Choroid plexus epithelial cell (primary cell): ENCODE results near the gene ANO4.

Experiments used
- DNase-seq: peaks from one replicate; pipeline ENCODE4 v3.0.0-alpha.2; 2010; ENCODE audit warnings: low read depth
- H3K4me3 ChIP-seq: 2 replicates; pipeline ENCODE4 v1.5.1; 2011; ENCODE audit warnings: low read depth, mild to moderate bottlenecking, control low read depth, low read length, moderate library complexity
- TF ChIP-seq, protein P1 (sequence below): conservative IDR thresholded peaks from 2 replicates; pipeline ENCODE4 v1.5.1; 2011; ENCODE audit warnings: low read depth, mild to moderate bottlenecking, control low read depth, inconsistent platforms, low read length, moderate library complexity

The ANO4 gene

DNA sequence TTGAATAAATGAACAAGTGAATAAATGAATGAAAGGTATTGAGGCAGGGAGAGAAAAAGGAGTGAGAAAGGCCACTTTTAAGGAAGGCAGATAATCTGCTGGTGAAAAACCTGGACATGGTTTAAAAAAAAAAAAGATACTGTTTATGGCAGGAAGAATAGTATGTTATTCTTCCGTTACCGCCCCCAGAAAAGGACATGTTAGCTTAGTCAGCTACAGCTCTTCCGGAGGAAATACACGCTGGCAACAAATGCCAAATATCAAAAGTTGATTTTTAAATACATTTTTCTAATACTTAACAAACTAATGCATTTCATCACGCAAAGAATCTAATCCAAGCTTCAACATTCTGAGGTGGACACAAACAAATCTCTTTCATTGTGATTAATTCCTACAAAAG, 372.3 kb downstream of the ANO4 start:
- TF ChIP-seq, protein P1, sequence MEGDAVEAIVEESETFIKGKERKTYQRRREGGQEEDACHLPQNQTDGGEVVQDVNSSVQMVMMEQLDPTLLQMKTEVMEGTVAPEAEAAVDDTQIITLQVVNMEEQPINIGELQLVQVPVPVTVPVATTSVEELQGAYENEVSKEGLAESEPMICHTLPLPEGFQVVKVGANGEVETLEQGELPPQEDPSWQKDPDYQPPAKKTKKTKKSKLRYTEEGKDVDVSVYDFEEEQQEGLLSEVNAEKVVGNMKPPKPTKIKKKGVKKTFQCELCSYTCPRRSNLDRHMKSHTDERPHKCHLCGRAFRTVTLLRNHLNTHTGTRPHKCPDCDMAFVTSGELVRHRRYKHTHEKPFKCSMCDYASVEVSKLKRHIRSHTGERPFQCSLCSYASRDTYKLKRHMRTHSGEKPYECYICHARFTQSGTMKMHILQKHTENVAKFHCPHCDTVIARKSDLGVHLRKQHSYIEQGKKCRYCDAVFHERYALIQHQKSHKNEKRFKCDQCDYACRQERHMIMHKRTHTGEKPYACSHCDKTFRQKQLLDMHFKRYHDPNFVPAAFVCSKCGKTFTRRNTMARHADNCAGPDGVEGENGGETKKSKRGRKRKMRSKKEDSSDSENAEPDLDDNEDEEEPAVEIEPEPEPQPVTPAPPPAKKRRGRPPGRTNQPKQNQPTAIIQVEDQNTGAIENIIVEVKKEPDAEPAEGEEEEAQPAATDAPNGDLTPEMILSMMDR: no peak
- no peak for DNase-seq
- H3K4me3 ChIP-seq: no peak overlapping the region

DNA sequence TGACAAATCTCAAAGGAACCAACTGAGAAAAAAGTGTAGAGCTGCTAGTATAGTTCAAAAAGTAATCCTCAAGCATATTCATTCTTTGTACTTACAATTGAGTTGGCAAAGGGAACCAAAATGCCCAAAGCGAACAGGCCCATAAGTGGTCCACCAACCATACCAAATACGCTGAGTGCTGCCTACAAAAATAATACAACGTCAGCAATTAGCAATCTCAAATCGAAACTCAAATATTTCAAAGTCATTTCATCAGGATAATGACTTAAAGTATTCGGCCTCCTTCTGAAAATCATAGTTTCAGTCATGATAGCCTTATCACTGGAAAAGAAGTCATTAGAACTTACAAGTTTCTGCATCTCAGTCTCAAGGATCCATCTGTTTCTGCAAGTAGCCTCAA, 373.4 kb downstream of the ANO4 start:
- TF ChIP-seq, protein P1: no peak
- no peak for DNase-seq
- H3K4me3 ChIP-seq: no peak overlapping the region

DNA sequence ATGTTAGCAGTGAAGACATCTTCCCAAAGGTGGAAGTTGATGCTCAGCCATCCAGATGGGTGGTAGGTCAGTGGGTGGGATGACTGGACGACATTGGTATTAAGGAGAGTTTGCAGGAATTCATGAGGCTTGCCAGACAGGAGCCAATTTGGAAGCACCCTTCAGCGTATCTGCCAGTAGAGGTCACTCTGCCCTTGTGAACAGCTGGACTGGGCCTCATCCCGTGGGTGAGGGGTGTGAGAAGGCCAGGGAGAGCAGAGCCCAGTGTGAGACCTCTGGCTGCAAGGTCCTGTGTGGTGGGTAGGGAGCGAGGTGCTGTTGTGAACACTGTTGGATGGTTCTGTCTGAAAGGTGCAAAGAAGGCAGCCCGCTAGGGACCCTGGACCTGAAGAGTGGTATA, 377.7 kb downstream of the ANO4 start:
- TF ChIP-seq, protein P1: peak; percentile 17
- no peak overlapping the region for H3K4me3 ChIP-seq
- DNase-seq: peak; percentile 18

DNA sequence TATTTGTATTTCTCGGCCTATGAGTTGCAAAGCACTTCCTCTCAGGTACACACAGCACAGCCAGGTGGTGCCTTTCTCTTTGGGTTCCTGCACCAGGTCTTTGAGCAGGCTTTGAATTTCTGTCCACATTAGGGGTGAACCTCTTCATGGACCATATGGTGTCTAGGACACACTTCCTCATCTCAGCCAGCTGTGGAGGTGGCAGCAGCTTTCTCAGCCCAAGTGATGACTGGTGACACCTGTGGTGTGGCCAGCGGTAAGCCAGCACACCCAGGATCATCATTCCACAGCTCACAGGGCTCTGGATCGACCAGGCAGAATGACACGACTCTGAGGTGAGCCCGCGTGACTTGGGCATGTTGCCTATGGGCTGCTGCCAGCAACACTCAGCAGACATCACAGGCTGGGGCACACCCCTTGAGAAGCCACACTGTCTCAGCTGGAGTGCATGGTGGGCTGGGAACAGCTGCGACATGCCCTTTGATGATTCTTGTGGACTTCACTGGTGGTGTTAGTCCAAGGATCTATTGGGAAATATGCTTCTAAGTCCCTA, 378.7 kb downstream of the ANO4 start:
- no peak overlapping the region for H3K4me3 ChIP-seq
- TF ChIP-seq, protein P1: no peak
- no peak for DNase-seq

DNA sequence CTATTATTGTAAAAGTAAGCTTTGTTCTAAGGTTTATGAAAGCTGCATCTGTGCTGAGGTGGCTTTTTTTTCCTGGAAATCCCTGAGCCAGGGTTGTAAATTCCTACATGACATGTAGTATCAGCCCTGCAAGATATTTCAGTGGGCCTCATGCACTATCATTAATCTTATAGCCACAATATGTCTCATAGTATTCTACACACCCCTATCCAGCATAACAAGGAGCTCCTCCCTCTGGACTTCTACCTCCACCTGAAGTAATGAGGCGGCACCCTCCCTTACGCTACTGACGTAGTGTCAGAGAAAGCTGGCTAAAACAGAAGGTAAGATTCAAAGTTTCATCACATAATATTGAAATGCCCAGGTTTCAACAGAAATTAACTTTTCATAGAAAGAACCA, 380.0 kb downstream of the ANO4 start:
- no peak for DNase-seq
- H3K4me3 ChIP-seq: no peak overlapping the region
- TF ChIP-seq, protein P1: no peak
